Measurements from ENCODE around the gene PTGER1.
A peak's percentile ranks its signal among the peaks of the same experiment; 100 is the strongest.
"Not testable (repeated sequence)": the region's sequence is repeated elsewhere in the genome, so short reads cannot be mapped to it uniquely, and the experiment has no call there.

PTGER1 gene

DNA sequence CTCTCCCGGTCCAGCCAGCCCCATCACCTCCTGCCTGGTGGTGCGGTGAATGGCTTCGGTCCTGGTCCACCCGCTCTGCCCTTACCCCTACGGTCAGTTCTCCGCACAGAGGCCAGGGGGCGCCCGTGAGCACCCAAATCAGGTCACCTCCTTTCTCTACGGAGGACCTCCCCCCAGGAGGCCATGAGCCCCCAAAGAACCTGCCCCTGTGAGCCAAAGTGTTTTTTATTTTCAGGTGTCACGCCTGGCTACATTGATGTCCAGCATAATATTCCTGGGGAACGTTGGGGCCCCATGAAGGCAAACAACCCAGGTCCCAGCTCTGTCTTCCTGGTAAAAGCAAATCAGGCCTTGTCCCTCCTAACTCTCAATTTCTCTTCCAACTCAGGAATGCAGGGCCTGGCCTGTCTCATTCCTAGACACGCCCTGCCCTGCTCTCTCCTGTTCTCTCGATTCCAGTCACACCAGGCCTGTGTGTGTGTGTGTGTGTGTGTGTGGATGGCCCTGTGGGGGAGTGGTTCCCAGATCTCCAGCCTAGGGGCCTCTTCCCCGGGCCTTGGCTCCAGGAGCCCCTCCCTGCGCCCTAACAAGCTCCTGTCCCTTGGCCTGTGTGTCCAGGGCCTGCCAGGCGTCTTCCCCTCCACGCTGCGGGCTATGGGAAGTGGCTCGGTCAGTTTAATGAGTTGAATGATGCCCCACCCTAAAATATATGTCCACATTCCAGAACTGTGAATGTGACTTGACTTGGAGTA lies 30.5 kb upstream of the PTGER1 start:
- peak; percentile 78 for ATAC-seq
- TF ChIP-seq ESRRG (CRISPR knock-in tag; IDR thresholded peaks at IDR 0.05), result no peak

DNA sequence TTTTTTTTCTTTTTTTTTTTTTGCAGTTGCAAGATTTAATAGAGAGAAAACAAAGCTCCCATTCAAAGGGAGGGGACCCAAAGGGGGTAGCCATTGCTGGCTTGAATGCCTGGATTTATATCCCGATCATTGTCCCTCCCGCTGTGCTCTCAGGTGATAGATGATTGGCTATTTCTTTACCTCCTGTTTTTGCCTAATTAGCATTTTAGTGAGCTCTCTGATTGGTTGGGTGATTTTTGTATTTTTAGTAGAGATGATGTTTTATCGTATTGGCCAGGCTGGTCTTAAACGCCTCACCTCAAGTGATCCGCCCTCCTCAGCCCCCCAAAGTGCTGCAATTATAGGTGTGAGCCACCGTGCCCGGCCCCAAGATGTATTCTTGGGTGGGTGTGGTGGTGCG lies 29.4 kb upstream of the PTGER1 start:
- ATAC-seq, result not testable (repeated sequence)

DNA sequence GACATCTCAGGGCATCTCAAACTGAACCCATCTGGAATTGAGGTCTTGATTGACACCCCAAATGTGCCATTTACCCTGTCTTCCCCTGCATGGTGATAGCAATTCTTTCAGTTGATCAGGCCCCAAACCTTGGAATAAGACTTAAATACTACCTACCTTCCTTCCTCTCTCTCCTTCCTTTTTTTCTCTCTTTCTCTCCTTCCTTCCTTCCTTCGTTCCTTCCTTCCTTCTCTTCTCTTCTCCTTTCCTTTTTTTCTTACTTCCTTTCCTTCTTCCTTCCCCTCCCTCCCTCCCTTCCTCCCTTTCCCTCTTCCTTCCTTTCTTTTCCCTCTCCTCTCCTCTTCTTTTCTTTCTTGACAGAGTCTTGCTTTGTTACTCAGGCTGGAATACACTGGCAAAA lies 28.1 kb upstream of the PTGER1 start:
- no peak for TF ChIP-seq CSDC2 (CRISPR knock-in tag; IDR thresholded peaks at IDR 0.05)
- no peak for ATAC-seq

DNA sequence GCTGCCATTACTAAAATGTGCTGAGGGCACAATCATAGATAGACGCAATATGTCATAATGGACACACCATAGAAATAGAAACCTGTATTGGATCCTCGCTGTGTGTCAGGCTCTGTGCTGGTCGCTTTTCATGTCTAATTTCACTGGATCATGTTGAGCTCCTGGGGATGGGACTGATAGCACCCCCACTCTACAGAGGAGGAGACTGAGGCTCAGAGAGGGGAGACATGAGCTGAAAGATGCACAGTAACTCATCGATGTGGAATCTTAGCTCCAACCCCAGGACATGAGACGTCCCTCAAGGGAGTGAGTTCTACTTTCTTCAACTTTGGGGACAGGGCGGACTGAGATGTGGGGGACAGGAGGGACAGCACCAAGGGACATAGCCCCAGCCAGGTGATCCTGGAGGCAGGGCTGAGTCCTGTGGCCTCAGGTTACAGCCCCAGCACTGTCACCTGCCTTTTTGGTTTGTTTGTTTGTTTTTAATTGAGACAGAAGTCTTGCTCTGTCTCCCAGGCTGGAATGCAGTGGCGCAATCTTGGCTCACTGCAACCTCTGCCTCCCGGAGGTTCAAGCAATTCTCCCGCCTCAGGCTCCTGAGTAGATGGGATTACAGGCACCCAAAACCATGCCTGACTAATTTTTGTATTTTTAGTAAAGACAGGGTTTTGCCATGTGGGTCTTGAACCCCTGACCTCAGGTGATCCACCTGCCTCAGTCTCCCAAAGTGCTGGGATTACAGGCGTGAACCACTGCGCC lies 27.4 kb upstream of the PTGER1 start:
- TF ChIP-seq ZFP3 (CRISPR knock-in tag; IDR thresholded peaks at IDR 0.05), result no peak
- no peak for TF ChIP-seq SNAI2 (CRISPR knock-in tag; IDR thresholded peaks at IDR 0.05)
- ATAC-seq, result no peak

DNA sequence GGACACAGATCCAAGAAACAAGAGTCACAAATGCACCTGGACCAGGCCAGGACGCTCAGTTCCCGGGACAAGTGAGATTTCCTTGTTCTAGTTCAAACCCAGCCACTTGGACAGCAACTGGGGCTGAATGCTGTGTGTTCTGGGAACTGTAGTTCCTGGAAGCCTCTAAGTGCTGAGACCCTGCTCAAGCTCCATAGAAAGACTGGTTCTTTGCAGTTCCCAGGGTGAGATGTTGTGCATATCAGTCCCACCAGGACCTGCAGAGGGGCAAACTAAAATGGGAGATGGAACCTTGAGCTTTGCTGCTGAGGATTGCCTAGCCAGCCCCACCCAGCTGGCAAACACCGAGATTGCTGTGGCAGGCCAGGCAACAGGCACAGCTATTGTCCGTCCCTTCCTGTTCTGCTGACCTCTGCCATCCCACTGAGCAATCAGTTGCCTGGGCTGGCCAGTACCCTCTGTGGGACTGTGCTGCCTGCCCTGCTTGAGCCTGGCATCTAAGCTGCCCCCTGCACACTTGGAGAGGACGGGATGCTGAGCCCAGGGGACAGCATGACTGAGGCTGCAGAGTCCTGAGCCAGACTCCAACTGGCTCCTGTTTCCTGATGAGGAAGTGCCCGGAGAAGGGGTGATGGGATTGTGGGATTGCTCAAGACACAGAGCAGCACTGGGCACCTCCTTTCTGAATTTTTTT lies 22.2 kb upstream of the PTGER1 start:
- peak; percentile 25 for ATAC-seq
- TF ChIP-seq ZFP3 (CRISPR knock-in tag; IDR thresholded peaks at IDR 0.05) (no peak), ZNF70 (CRISPR knock-in tag; IDR thresholded peaks at IDR 0.05) (no peak), GLIS3 (CRISPR knock-in tag; IDR thresholded peaks at IDR 0.05) (no peak), TCF4 (CRISPR knock-in tag; IDR thresholded peaks at IDR 0.05; ENCODE audit: borderline replicate concordance) (no peak), ZFP30 (CRISPR knock-in tag; IDR thresholded peaks at IDR 0.05) (no peak), ESRRG (CRISPR knock-in tag; IDR thresholded peaks at IDR 0.05) (no peak), CSDC2 (CRISPR knock-in tag; IDR thresholded peaks at IDR 0.05) (no peak), ISL1 (CRISPR knock-in tag; IDR thresholded peaks at IDR 0.05) (no peak), RARB (CRISPR knock-in tag; IDR thresholded peaks at IDR 0.05) (no peak), ZC3H10 (CRISPR knock-in tag; IDR thresholded peaks at IDR 0.05) (no peak), BACH2 (CRISPR knock-in tag; IDR thresholded peaks at IDR 0.05; ENCODE audit: borderline replicate concordance) (no peak)
- TF ChIP-seq, protein P1, sequence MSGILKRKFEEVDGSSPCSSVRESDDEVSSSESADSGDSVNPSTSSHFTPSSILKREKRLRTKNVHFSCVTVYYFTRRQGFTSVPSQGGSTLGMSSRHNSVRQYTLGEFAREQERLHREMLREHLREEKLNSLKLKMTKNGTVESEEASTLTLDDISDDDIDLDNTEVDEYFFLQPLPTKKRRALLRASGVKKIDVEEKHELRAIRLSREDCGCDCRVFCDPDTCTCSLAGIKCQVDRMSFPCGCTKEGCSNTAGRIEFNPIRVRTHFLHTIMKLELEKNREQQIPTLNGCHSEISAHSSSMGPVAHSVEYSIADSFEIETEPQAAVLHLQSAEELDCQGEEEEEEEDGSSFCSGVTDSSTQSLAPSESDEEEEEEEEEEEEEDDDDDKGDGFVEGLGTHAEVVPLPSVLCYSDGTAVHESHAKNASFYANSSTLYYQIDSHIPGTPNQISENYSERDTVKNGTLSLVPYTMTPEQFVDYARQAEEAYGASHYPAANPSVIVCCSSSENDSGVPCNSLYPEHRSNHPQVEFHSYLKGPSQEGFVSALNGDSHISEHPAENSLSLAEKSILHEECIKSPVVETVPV (CRISPR knock-in tag; IDR thresholded peaks at IDR 0.05), result no peak
- TF ChIP-seq, protein P2, sequence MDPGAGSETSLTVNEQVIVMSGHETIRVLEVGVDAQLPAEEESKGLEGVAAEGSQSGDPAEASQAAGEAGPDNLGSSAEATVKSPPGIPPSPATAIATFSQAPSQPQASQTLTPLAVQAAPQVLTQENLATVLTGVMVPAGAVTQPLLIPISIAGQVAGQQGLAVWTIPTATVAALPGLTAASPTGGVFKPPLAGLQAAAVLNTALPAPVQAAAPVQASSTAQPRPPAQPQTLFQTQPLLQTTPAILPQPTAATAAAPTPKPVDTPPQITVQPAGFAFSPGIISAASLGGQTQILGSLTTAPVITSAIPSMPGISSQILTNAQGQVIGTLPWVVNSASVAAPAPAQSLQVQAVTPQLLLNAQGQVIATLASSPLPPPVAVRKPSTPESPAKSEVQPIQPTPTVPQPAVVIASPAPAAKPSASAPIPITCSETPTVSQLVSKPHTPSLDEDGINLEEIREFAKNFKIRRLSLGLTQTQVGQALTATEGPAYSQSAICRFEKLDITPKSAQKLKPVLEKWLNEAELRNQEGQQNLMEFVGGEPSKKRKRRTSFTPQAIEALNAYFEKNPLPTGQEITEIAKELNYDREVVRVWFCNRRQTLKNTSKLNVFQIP (CRISPR knock-in tag; IDR thresholded peaks at IDR 0.05; ENCODE audit: borderline replicate concordance, low read depth), result no peak
- TF ChIP-seq, protein P3, sequence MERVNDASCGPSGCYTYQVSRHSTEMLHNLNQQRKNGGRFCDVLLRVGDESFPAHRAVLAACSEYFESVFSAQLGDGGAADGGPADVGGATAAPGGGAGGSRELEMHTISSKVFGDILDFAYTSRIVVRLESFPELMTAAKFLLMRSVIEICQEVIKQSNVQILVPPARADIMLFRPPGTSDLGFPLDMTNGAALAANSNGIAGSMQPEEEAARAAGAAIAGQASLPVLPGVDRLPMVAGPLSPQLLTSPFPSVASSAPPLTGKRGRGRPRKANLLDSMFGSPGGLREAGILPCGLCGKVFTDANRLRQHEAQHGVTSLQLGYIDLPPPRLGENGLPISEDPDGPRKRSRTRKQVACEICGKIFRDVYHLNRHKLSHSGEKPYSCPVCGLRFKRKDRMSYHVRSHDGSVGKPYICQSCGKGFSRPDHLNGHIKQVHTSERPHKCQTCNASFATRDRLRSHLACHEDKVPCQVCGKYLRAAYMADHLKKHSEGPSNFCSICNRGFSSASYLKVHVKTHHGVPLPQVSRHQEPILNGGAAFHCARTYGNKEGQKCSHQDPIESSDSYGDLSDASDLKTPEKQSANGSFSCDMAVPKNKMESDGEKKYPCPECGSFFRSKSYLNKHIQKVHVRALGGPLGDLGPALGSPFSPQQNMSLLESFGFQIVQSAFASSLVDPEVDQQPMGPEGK (CRISPR knock-in tag; IDR thresholded peaks at IDR 0.05; ENCODE audit: borderline replicate concordance), result no peak
- TF ChIP-seq, protein P4, sequence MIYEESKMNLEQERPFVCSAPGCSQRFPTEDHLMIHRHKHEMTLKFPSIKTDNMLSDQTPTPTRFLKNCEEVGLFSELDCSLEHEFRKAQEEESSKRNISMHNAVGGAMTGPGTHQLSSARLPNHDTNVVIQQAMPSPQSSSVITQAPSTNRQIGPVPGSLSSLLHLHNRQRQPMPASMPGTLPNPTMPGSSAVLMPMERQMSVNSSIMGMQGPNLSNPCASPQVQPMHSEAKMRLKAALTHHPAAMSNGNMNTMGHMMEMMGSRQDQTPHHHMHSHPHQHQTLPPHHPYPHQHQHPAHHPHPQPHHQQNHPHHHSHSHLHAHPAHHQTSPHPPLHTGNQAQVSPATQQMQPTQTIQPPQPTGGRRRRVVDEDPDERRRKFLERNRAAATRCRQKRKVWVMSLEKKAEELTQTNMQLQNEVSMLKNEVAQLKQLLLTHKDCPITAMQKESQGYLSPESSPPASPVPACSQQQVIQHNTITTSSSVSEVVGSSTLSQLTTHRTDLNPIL (CRISPR knock-in tag; IDR thresholded peaks at IDR 0.05; ENCODE audit: low read depth), result no peak
- TF ChIP-seq, protein P5, sequence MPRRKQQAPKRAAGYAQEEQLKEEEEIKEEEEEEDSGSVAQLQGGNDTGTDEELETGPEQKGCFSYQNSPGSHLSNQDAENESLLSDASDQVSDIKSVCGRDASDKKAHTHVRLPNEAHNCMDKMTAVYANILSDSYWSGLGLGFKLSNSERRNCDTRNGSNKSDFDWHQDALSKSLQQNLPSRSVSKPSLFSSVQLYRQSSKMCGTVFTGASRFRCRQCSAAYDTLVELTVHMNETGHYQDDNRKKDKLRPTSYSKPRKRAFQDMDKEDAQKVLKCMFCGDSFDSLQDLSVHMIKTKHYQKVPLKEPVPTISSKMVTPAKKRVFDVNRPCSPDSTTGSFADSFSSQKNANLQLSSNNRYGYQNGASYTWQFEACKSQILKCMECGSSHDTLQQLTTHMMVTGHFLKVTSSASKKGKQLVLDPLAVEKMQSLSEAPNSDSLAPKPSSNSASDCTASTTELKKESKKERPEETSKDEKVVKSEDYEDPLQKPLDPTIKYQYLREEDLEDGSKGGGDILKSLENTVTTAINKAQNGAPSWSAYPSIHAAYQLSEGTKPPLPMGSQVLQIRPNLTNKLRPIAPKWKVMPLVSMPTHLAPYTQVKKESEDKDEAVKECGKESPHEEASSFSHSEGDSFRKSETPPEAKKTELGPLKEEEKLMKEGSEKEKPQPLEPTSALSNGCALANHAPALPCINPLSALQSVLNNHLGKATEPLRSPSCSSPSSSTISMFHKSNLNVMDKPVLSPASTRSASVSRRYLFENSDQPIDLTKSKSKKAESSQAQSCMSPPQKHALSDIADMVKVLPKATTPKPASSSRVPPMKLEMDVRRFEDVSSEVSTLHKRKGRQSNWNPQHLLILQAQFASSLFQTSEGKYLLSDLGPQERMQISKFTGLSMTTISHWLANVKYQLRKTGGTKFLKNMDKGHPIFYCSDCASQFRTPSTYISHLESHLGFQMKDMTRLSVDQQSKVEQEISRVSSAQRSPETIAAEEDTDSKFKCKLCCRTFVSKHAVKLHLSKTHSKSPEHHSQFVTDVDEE (CRISPR knock-in tag; IDR thresholded peaks at IDR 0.05), result no peak

Data from SK-N-SH treated with all-trans-retinoic acid at 6 μM for 48 hours (cell line).